Tibial nerve (tissue), 4 donors: ENCODE data around the gene UBE2R2. TPM values are rescaled to one million over a fixed set of nuclear protein-coding genes. Genes with fewer than 3 reads are reported as not detected.

Experiments
- DNase-seq, 2 donors: peaks; one replicate each; pipeline ENCODE4 v3.0.0-alpha.2; 2019; ENCODE audit warnings: low spot score in 2 of 2
- H3K27ac ChIP-seq, 4 donors: fragments of 200-600 bp; sonication (generic) in 3 of 4; one replicate each; pipeline ENCODE4 v1.5.1; 2017 to 2019; ENCODE audit warnings: mild to moderate bottlenecking in 1 of 4
- H3K27me3 ChIP-seq, 2 donors: fragments of 200-600 bp; sonication (generic) in 1 of 2; one replicate each; pipeline versions ENCODE4 v1.5.1 to v1.6.0; 2017 to 2019
- H3K36me3 ChIP-seq, 3 donors: fragments of 200-600 bp; sonication (generic); one replicate each; pipeline ENCODE4 v1.5.1; 2018 to 2019
- H3K4me1 ChIP-seq, 4 donors: fragments of 200-600 bp; sonication (generic) in 3 of 4; one replicate each; pipeline ENCODE4 v1.5.1; 2017 to 2019
- H3K4me3 ChIP-seq, 4 donors: fragments of 200-600 bp; sonication (generic) in 3 of 4; one replicate each; pipeline ENCODE4 v1.5.1; 2017 to 2019; ENCODE audit warnings: mild to moderate bottlenecking in 1 of 4, moderate library complexity in 1 of 4
- H3K9me3 ChIP-seq, 4 donors: fragments of 200-600 bp; sonication (generic) in 3 of 4; one replicate each; pipeline ENCODE4 v1.5.1; 2017 to 2019
- CTCF ChIP-seq, 5 experiments: fragments of 200-600 bp in 3 of 5; fragments of 450-650 bp in 2 of 5; sonication (generic) in 3 of 5; IDR thresholded peaks; one replicate each; pipeline ENCODE4 v1.5.1; 2016 to 2019; ENCODE audit warnings: antibody characterized with exemption in 5 of 5, mild to moderate bottlenecking in 3 of 5, moderate library complexity in 2 of 5
- EP300 ChIP-seq, 2 donors: sonication (generic); formaldehyde crosslinking; IDR thresholded peaks; one replicate each; pipeline ENCODE4 v1.6.1; 2017; ENCODE audit warnings: antibody characterized with exemption in 2 of 2, mild to moderate bottlenecking in 1 of 2
- POLR2A ChIP-seq, 2 donors: fragments of 450-650 bp; IDR thresholded peaks; one replicate each; pipeline ENCODE4 v1.6.1; 2017; ENCODE audit warnings: antibody characterized with exemption in 2 of 2, mild to moderate bottlenecking in 2 of 2, moderate library complexity in 2 of 2
- WGBS, 2 donors: methylation state at CpG; one replicate each; pipeline ENCODE4 v1.1.5; 2018; 5-methylcytosine and 5-hydroxymethylcytosine counted together
- total RNA-seq, 4 donors: library from RNA; depleted of rRNA; stranded (reverse); fragments of >200 nt; gene quantifications; one replicate each; pipeline ENCODE4 v1.1.0, GENCODE V29; 2016

UBE2R2 gene
- total RNA-seq, 4 donors from 2014 or later, result 23.2 to 28.4 (median 25.9) TPM

DNA sequence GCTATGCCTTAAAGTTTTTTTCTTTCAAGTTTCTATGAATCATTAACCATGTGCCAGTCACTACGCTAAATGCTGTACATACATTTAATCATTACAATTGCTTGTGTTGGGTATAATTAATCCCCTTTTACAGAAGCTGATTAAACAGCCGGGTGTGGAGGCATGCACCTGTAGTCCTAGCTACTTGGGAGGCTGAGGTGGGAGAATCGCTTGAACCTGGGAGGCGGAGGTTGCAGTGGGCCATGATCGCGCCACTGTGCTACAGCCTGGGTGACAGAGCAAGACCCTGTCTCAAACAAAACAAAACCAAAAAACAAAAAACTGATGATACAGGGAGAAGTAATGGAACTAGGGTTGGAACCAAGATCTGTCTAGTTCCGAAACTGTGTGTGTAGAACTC lies 1.2 kb upstream of the UBE2R2 start:
- H3K4me1 ChIP-seq, result peaks cover 0 to 62% (median 29%) of the 10 kb centered on the region in 4 donors
- TF ChIP-seq CTCF (IDR thresholded peaks at IDR 0.05) (no peak), EP300 (IDR thresholded peaks at IDR 0.05) (no peak), POLR2A (IDR thresholded peaks at IDR 0.05) (no peak)
- no peak overlapping the region for H3K4me3 ChIP-seq
- no peaks in the 10 kb centered on the region for H3K36me3 ChIP-seq
- WGBS, 2 donors, result 84 to 96% methylated on average over 7 of the region's 7 CpGs
- DNase-seq, result no peak
- no peaks in the 10 kb centered on the region for H3K9me3 ChIP-seq
- peak overlapping the region; percentile 97 to 100 (median 99) for H3K27ac ChIP-seq
- no peaks in the 10 kb centered on the region for H3K27me3 ChIP-seq

- Histone ChIP-seq H3K4me3 (peak overlapping the region; percentile 72 to 94 (median 84)), H3K9me3 (no peaks in the 10 kb centered on the region), H3K27me3 (no peaks in the 10 kb centered on the region), H3K27ac (peak overlapping the region; percentile 97 to 100 (median 99)), H3K4me1 (peaks cover 0 to 78% (median 37%) of the 10 kb centered on the region in 4 donors), H3K36me3 (no peaks in the 10 kb centered on the region)
- TF ChIP-seq POLR2A (IDR thresholded peaks at IDR 0.05) (peak in 1 of 2 donors; percentile 22), EP300 (IDR thresholded peaks at IDR 0.05) (no peak), CTCF (IDR thresholded peaks at IDR 0.05) (peak in 3 of 5 experiments; percentile 7 to 58 (median 33))
- DNase-seq, result peak; percentile 25 to 26
- 1 to 3% methylated on average over 26 to 35 of the region's 81 CpGs for WGBS, 2 donors
These were observed 587 bp downstream of the UBE2R2 start for GRCh38 chr9:33817327-33818166.

GRCh38 chr9:33818167-33818846 lies 1.3 kb downstream of the UBE2R2 start:
- TF ChIP-seq EP300 (IDR thresholded peaks at IDR 0.05) (peak in 1 of 2 donors; percentile 27), CTCF (IDR thresholded peaks at IDR 0.05) (no peak)
- WGBS, 2 donors, result 1 to 3% methylated on average over 10 to 18 of the region's 18 CpGs
- H3K27ac ChIP-seq, result peak overlapping the region; percentile 97 to 100 (median 99)
- no peaks in the 10 kb centered on the region for H3K27me3 ChIP-seq
- H3K4me3 ChIP-seq, result peak overlapping the region; percentile 72 to 94 (median 84)
- H3K36me3 ChIP-seq, result no peaks in the 10 kb centered on the region
- no peak for DNase-seq
- H3K4me1 ChIP-seq, result peaks cover 0 to 73% (median 37%) of the 10 kb centered on the region in 4 donors
- no peaks in the 10 kb centered on the region for H3K9me3 ChIP-seq

GRCh38 chr9:33818847-33819500 lies 2.0 kb downstream of the UBE2R2 start:
- WGBS, 2 donors, result 20 to 21% methylated on average over 4 of the region's 4 CpGs
- Histone ChIP-seq H3K4me1 (peaks cover 0 to 67% (median 36%) of the 10 kb centered on the region in 4 donors), H3K4me3 (peak overlapping the region; percentile 72 to 94 (median 84)), H3K36me3 (no peaks in the 10 kb centered on the region), H3K27me3 (no peaks in the 10 kb centered on the region), H3K27ac (peak overlapping the region; percentile 97 to 100 (median 99)), H3K9me3 (no peaks in the 10 kb centered on the region)
- DNase-seq, result no peak
- TF ChIP-seq EP300 (IDR thresholded peaks at IDR 0.05) (no peak), POLR2A (IDR thresholded peaks at IDR 0.05) (no peak), CTCF (IDR thresholded peaks at IDR 0.05) (no peak)
